Measurements from ENCODE around the gene SDC3. TPM values are rescaled to one million over a fixed set of nuclear protein-coding genes. Genes with fewer than 3 reads are reported as not detected.

The SDC3 gene
- total RNA-seq, 1 experiment from 2014 or later, result 3.7 TPM

DNA sequence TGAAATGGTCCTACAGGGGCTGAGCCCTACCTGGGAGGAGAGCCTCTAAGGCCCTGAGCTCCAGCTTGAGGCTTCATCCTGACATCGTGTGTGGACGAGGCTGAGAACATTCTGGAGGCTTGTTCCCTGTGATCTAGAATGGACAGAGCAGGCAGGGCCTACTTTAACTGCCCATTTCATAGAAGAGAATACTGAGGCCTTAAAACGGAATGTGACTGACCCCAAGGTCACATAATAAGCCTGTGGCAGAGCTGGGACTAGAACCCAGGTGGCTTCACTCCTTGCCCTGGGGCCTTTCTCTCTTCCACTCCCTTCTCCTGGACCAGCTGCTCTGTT is 6.0 kb upstream of the SDC3 start:
- intact Hi-C loops (cut with micrococcal nuclease; ENCODE audit: unreplicated experiment), result no loop called here
- Mint-ChIP-seq H3K4me3 (ENCODE audit: unreplicated experiment) (no peak overlapping the region), H3K36me3 (ENCODE audit: insufficient read depth, unreplicated experiment) (no peaks in the 10 kb centered on the region), H3K4me1 (ENCODE audit: low read depth, unreplicated experiment) (no peaks in the 10 kb centered on the region), H3K27ac (ENCODE audit: unreplicated experiment) (no peak overlapping the region), H3K9me3 (ENCODE audit: unreplicated experiment) (no peaks in the 10 kb centered on the region), H3K27me3 (ENCODE audit: insufficient read depth, unreplicated experiment) (no peaks in the 10 kb centered on the region)
- Histone ChIP-seq H3K4me3 (ENCODE audit: low read depth, low read length) (no peak overlapping the region), H3K4me1 (no peaks in the 10 kb centered on the region), H3K36me3 (ENCODE audit: control insufficient read depth, insufficient read depth, low read length) (no peaks in the 10 kb centered on the region), H3K27me3 (replicated peaks; ENCODE audit: control insufficient read depth, insufficient read depth, low read length) (no peaks in the 10 kb centered on the region), H3K9me3 (no peaks in the 10 kb centered on the region)
- POLR2A ChIA-PET, result no interaction called here
- DNase-seq, result no peak
- TF ChIP-seq, protein P1, sequence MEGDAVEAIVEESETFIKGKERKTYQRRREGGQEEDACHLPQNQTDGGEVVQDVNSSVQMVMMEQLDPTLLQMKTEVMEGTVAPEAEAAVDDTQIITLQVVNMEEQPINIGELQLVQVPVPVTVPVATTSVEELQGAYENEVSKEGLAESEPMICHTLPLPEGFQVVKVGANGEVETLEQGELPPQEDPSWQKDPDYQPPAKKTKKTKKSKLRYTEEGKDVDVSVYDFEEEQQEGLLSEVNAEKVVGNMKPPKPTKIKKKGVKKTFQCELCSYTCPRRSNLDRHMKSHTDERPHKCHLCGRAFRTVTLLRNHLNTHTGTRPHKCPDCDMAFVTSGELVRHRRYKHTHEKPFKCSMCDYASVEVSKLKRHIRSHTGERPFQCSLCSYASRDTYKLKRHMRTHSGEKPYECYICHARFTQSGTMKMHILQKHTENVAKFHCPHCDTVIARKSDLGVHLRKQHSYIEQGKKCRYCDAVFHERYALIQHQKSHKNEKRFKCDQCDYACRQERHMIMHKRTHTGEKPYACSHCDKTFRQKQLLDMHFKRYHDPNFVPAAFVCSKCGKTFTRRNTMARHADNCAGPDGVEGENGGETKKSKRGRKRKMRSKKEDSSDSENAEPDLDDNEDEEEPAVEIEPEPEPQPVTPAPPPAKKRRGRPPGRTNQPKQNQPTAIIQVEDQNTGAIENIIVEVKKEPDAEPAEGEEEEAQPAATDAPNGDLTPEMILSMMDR (IDR thresholded peaks at IDR 0.05; ENCODE audit: insufficient read depth in 1 of 2, low read depth in 1 of 2, low read length in 1 of 2, severe bottlenecking in 1 of 2, unreplicated experiment in 1 of 2), result no peak
- CTCF ChIA-PET, result interaction anchor here (0.9 kb wide), 1 partner anchor 135 kb away, joined by 3 read pairs; no protein-coding TSS in a partner anchor
- no TSS peak for BruUV-seq (replicated peaks)

DNA sequence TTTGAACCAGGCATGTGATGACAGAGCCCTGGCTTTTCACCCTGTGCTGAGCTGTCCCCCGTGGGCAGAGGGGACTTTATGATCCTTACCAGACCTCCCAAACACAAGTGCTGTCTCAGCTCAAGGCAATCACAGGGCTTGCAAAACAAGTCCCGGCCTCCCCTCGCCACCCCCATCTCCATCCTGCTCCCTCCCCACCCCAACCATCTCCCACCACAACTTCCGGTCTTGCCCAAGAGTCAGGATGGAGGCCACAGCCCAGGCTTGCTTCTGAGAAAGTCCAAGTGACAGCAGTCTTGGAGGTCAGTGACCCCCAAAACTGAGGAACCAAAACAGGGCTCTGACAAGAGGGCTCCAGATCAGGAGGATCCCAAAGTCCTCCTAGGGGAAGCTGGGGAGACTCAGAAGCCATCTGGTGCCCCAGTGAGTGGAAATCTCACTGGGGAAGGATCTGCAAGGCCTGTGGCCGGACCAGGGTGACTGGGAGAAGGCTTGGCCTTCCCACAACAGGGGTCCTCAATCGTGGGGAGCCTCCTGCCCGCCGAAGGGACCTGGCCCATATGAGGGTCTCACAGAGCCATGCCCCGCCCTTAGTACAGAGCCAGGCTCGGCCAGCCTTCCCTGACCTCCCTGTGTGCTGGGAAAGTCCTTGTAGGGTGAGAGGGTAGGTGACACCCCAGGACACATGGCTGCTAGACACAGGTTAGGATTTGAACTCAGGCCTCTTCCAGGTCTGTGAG is 4.5 kb upstream of the SDC3 start:
- no peak for DNase-seq
- no peaks in the 10 kb centered on the region for H3K4me1 Mint-ChIP-seq (ENCODE audit: low read depth, unreplicated experiment)
- CTCF ChIA-PET, result interaction anchor here (0.5 to 3.8 kb wide), 2 partner anchors 111 to 122 kb away, joined by 3 to 42 read pairs; no protein-coding TSS in a partner anchor
- POLR2A ChIA-PET, result no interaction called here
- Histone ChIP-seq H3K4me3 (ENCODE audit: low read depth, low read length) (no peak overlapping the region), H3K4me1 (no peaks in the 10 kb centered on the region), H3K9me3 (no peaks in the 10 kb centered on the region), H3K36me3 (ENCODE audit: control insufficient read depth, insufficient read depth, low read length) (no peaks in the 10 kb centered on the region), H3K27me3 (replicated peaks; ENCODE audit: control insufficient read depth, insufficient read depth, low read length) (no peaks in the 10 kb centered on the region)
- no peaks in the 10 kb centered on the region for H3K27me3 Mint-ChIP-seq (ENCODE audit: insufficient read depth, unreplicated experiment)
- H3K36me3 Mint-ChIP-seq (ENCODE audit: insufficient read depth, unreplicated experiment), result no peaks in the 10 kb centered on the region
- BruUV-seq (replicated peaks), result no TSS peak
- H3K9me3 Mint-ChIP-seq (ENCODE audit: unreplicated experiment), result no peaks in the 10 kb centered on the region
- H3K4me3 Mint-ChIP-seq (ENCODE audit: unreplicated experiment), result no peak overlapping the region
- intact Hi-C loops (cut with micrococcal nuclease; ENCODE audit: unreplicated experiment), result no loop called here
- TF ChIP-seq, protein P1 (IDR thresholded peaks at IDR 0.05; ENCODE audit: insufficient read depth in 1 of 2, low read depth in 1 of 2, low read length in 1 of 2, severe bottlenecking in 1 of 2, unreplicated experiment in 1 of 2), result no peak
- no peak overlapping the region for H3K27ac Mint-ChIP-seq (ENCODE audit: unreplicated experiment)

DNA sequence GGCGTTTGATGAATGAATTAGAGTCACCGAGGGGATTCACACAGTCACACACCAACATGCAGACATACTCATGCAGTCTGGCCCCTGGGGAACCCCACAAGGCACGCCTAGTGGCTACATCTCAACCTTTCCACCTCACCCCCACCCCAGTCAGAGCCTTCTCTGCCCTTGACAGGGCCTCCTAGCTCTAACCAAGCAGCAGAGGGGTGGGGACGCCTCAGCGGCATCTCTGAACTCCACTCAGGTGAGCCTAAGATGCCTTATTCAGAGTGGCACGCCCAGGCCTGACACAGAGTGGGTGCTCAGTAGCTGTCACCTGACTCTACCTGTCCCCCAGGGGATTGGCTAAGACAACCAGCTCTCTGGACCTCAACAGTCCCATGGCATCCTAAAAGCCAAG is 3.7 kb upstream of the SDC3 start:
- CTCF ChIA-PET, result interaction anchor here (0.8 to 3.8 kb wide), 3 partner anchors 104 to 133 kb away, joined by 3 to 42 read pairs (median 5); no protein-coding TSS in a partner anchor
- Mint-ChIP-seq H3K4me1 (ENCODE audit: low read depth, unreplicated experiment) (no peaks in the 10 kb centered on the region), H3K4me3 (ENCODE audit: unreplicated experiment) (no peak overlapping the region), H3K9me3 (ENCODE audit: unreplicated experiment) (no peaks in the 10 kb centered on the region), H3K27me3 (ENCODE audit: insufficient read depth, unreplicated experiment) (no peaks in the 10 kb centered on the region), H3K27ac (ENCODE audit: unreplicated experiment) (no peak overlapping the region), H3K36me3 (ENCODE audit: insufficient read depth, unreplicated experiment) (no peaks in the 10 kb centered on the region)
- DNase-seq, result no peak
- TF ChIP-seq, protein P1 (IDR thresholded peaks at IDR 0.05; ENCODE audit: insufficient read depth in 1 of 2, low read depth in 1 of 2, low read length in 1 of 2, severe bottlenecking in 1 of 2, unreplicated experiment in 1 of 2), result no peak
- Histone ChIP-seq H3K4me3 (ENCODE audit: low read depth, low read length) (no peak overlapping the region), H3K36me3 (ENCODE audit: control insufficient read depth, insufficient read depth, low read length) (no peaks in the 10 kb centered on the region), H3K27me3 (replicated peaks; ENCODE audit: control insufficient read depth, insufficient read depth, low read length) (no peaks in the 10 kb centered on the region; the same call in 1 of the 2 replicates), H3K4me1 (no peaks in the 10 kb centered on the region), H3K9me3 (no peaks in the 10 kb centered on the region)
- no TSS peak for BruUV-seq (replicated peaks)
- intact Hi-C loops (cut with micrococcal nuclease; ENCODE audit: unreplicated experiment), result no loop called here
- POLR2A ChIA-PET, result no interaction called here
